ENCODE measurements around the gene RIMBP2.

Gene RIMBP2

GRCh38 chr12:130423136-130423535 lies 293.0 kb downstream of the RIMBP2 start:
- DNase-seq (ENCODE audit: low spot score): no peak

- DNase-seq (ENCODE audit: low spot score): no peak
These were observed 293.4 kb downstream of the RIMBP2 start for GRCh38 chr12:130422676-130423075.

DNA sequence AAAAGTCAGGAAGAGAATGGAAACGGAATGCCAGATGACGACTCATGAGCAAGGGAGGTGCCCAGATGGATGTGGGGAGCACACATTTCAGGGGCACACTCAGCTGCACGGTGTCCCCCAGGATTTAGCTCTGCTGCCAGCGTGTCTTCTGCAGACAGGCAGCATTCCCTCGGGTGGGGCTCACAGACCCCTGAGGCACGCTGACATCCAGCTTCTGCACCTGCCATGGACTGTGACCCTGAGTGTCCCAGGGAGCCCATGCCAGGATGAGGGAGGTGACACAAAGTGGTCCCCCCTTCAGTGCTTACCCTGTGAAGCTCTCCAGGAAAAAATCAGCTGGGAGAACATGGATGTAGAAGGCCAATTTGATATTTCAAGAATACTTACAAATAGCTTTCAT lies 294.2 kb downstream of the RIMBP2 start:
- no peak for DNase-seq (ENCODE audit: low spot score)

GRCh38 chr12:130420071-130420470 lies 296.0 kb downstream of the RIMBP2 start:
- no peak for DNase-seq (ENCODE audit: low spot score)

GRCh38 chr12:130419116-130419515 lies 297.0 kb downstream of the RIMBP2 start:
- no peak for DNase-seq (ENCODE audit: low spot score)

- DNase-seq (ENCODE audit: low spot score): no peak
These were observed 297.8 kb downstream of the RIMBP2 start for GRCh38 chr12:130418251-130418650.

GRCh38 chr12:130414381-130414780 lies 301.7 kb downstream of the RIMBP2 start:
- DNase-seq (ENCODE audit: low spot score): no peak

DNA sequence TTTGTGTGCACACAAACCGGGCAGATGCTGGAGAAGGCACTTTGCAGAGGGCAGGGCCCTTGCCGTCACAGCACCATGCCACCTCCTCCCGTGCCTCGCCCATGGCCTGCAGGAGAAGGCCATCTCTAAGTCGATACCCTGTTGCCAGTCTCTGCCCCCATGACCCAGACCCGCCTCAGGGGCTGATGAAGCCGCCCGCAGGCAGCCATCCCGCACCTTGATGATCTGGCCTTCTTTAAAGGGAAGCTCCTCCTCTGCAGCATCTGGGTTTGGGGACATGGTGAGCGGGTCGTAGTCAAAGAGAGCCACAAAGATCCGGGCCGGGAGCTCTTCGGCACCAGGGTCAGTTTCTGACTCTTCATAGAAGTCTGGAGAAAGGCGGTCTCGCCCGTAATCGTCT lies 302.2 kb downstream of the RIMBP2 start:
- DNase-seq (ENCODE audit: low spot score): no peak

DNA sequence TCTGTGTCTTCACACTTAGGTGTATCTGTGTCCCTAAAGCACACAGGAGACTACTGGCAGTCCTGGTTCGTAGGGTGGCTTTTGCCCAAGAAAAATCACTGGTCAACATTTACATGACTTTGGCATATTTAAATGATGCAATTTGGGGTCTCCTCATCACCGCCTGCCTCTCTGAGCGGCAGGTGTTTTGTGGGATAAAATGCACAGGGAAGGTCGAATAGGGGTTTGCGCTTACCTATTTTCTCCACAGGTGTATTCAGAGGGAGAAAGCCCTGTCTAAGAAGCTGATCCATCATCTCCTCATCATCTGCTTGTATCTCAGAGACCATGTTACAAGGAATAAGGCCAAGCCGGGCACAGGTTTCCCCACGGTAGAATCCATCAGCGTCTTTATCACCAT lies 303.7 kb downstream of the RIMBP2 start:
- DNase-seq (ENCODE audit: low spot score): no peak

DNA sequence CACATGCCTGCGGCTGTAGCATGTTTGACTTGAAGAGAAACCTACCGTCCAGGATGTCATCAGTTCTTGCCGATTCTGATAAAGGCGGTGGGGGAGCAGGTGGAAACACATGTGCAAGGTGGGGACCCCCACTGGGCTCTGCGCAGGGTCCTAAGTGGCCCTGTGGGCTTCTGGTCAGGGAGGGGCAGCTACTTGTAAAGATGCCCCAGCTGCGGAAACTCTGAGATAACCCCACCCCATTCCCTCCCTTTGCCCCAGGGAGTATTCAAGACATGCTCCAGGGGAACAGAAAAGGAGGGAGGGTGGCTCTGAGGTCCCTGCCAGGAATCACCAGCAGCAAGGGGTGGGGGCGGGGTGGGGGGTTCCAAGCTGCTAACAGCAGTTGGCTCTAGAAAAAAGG lies 310.8 kb downstream of the RIMBP2 start:
- no peak for DNase-seq (ENCODE audit: low spot score)

DNA sequence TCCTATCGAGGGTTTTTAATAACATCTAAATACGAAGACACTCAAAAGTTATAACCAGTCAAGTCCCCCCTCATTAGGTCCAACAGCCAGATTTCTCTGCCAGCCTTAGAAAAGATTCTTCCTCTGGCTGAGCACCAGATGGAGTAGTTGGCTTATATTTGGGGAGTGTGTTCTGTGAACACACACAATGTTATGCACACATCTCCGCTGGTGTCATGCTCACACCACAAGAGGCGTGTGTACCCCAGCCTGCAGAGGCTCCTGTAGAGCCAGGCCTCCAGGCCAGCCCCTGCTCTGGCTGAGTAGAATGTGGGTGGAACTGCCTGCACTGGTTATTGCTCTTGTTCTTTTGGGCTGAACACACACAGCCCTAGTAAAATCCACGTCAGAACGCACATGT lies 314.4 kb downstream of the RIMBP2 start:
- no peak for DNase-seq (ENCODE audit: low spot score)

DNA sequence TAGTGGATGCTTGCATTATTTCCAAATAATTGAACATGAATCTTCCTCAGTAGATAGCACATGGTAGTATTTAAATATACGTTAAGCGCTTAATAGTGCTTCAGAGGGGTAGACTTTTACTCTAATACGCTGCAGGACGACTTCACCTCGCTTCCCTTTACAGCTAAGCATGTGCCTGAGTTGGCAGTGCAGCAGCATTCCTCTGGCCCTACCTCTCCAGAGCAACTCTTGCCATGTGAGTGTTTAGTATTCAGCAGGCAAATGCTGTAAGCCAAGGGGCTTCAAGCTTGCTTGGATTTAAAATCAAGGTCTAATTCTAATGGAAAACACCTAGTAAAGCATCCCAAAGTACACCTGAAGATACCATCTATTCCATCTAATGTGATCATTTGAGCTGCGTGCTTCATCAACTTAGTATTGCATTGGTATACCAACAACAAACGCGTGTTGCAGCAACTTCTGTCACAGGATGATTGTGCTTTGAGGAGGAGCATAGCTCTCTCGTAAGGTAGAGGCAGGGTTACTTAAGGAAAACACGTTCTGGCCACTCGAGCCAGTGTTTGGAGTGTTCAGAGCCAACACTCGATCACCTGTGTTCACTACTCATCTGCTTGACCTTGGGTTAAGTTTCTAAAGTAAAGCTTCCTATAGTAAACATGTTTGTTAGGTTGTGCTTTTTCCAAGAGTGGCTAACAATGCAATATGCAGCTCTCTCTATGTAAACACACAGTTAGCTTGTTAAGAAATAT lies 317.8 kb downstream of the RIMBP2 start:
- no peak for DNase-seq (ENCODE audit: low spot score)

GRCh38 chr12:130396667-130397066 lies 319.4 kb downstream of the RIMBP2 start:
- no peak for DNase-seq (ENCODE audit: low spot score)

GRCh38 chr12:130394906-130395305 lies 321.2 kb downstream of the RIMBP2 start:
- DNase-seq (ENCODE audit: low spot score): no peak

- no peak for DNase-seq (ENCODE audit: low spot score)
These were observed 324.9 kb downstream of the RIMBP2 start for GRCh38 chr12:130391186-130391585.

GRCh38 chr12:130385193-130385592 lies 330.9 kb downstream of the RIMBP2 start:
- no peak for DNase-seq (ENCODE audit: low spot score)

GRCh38 chr12:130384234-130384633 lies 331.9 kb downstream of the RIMBP2 start:
- no peak for DNase-seq (ENCODE audit: low spot score)

DNA sequence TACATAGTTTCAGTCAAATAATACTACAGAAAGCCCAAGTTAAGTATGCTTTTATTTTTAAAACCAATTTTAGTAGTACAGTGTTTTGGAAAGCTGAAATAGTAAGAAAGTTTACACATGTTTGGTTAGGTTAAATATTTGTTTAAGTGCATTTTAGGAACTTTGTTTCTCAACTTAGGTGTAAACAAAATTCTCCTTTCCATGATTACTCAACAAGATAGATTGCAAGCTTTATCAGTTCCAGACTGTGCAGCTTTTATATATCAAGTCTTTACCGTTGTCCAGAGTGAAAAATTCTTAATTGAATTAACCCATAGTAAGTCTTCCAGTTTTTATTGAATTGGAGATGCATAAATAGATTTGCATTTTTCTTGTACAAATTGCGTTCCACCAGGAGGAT lies 333.3 kb downstream of the RIMBP2 start:
- no peak for DNase-seq (ENCODE audit: low spot score)

GRCh38 chr12:130375296-130376287 lies 340.5 kb downstream of the RIMBP2 start:
- DNase-seq (ENCODE audit: low spot score): no peak

DNA sequence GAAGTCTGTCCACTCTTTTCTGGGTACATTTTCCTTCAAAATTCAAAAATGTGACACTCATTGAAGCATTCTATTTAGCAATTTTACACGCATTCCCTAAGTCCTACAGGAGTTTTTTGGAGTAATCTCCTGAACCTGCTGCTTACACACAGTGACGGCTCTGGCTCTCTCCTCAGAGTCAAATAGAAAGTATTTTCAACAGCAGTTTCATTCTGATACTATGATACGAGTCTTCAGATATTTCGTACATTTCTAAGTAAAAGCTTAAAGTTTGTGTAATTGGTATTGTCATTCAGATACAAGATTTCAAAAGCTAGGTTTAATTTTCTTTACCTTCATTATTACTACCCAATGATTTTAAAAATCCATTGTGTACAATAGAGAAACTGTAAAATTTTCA lies 342.0 kb downstream of the RIMBP2 start:
- DNase-seq (ENCODE audit: low spot score): no peak

GRCh38 chr12:130372936-130373335 lies 343.2 kb downstream of the RIMBP2 start:
- no peak for DNase-seq (ENCODE audit: low spot score)

GRCh38 chr12:130371296-130371695 lies 344.8 kb downstream of the RIMBP2 start:
- DNase-seq (ENCODE audit: low spot score): no peak

- DNase-seq (ENCODE audit: low spot score): no peak
These were observed 346.3 kb downstream of the RIMBP2 start for GRCh38 chr12:130369816-130370215.

Data from GM03348 (cell line).